Left forelimb (tissue), 1 donor: ENCODE data around the gene CUL4A.

Experiments used
- DNase-seq: peaks from one replicate; pipeline ENCODE4 v3.0.0-alpha.2; 2018; ENCODE audit warnings: low spot score

Gene CUL4A

GRCh38 chr13:113207890-113208420, 1.5 kb upstream of the CUL4A start:
- DNase-seq = peak; percentile 73

DNA sequence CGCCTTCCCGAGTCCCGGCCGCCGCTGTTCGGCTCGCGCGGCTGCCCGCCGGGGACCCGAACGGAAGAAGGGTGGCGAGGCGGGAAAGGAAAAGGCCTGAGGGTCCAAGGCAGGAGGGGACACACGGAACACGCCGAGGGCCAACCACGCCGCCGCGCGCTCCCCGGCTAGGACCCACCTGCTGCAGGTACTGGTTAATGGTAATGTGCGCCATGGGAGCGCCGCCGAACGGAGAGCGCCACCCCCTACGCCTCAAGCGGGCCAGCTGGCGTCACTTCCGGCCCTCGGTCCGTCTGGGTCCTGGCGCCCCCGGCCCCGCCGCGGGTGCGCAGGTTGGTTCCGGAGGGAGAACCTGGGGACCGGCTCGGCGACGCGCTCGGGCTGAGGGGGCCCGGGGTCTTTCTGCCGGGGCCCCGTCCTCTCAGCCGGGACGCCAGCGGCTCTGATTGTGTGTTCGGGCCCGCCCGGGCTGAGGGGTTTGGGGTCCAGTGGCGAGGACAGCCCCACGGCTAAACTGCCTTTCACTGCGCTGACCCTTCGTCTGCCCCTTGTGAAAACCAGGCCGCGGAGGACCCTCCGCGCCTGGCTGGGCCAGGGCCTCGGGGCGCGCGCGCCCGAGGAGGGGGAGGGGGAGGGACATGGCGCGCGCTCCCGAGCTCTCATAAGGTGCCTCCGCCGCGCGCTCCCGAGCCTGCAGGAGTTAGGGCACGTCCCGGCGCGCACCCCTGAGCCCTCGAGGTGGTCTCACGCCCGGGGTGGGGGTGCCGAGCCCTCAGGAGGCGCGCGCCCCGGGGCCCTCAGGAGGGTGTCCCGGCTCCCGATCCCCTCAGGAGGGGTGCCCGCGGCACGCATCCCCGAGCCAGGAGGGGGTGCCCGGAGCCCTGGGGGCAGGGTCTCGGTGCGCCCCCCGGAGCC, 735 bp upstream of the CUL4A start, which contains the start of gene PCID2:
Gene PCID2 (minus strand): TSS at position 249 of the 915 bp plus-strand sequence. CDS start 35 bp downstream, at position 214.
- peak; percentile 95 for DNase-seq

GRCh38 chr13:113209759-113210421, 477 bp downstream of the CUL4A start:
- peak; percentile 71 for DNase-seq

DNA sequence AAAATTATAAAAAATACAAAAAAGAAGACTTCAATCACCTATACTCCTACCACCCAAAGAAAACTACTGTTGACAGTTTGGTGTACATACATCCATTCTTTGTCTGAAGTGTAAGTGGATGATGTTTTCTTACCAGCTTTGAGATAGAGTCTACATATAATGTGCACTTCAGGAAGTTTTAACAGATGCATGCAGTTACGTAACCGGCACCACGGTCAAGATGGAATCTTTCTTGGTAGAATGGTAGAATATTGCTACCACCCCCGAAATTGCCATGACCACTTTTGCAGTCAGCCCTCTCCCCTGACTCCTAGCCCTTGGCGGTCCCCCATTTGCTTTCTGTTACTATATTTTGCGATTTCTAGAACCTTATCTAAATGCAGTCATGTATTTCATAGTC, 1.4 kb downstream of the CUL4A start:
- DNase-seq = no peak

DNA sequence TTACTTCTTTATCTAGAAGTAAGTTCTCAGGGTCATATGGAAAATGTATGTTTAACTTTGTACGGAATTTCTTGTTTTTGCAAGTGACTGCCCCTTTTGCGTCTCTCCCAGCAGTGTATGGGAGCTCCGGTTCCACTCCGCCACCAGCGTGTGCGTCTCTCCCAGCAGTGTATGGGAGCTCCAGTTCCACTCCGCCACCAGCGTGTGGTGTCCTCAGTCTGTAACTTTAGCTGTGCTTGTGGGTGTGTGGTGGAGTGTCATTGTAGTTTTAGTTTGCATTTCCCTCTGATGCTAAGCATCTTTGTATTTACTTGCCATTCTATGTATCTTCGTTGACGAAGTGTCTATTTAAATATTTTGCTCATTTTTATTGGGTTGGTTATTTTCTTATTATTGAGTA, 2.4 kb downstream of the CUL4A start:
- DNase-seq = no peak

GRCh38 chr13:113216254-113217048, 7.0 kb downstream of the CUL4A start:
- no peak for DNase-seq

GRCh38 chr13:113218586-113218985, 9.2 kb downstream of the CUL4A start:
- DNase-seq = no peak

DNA sequence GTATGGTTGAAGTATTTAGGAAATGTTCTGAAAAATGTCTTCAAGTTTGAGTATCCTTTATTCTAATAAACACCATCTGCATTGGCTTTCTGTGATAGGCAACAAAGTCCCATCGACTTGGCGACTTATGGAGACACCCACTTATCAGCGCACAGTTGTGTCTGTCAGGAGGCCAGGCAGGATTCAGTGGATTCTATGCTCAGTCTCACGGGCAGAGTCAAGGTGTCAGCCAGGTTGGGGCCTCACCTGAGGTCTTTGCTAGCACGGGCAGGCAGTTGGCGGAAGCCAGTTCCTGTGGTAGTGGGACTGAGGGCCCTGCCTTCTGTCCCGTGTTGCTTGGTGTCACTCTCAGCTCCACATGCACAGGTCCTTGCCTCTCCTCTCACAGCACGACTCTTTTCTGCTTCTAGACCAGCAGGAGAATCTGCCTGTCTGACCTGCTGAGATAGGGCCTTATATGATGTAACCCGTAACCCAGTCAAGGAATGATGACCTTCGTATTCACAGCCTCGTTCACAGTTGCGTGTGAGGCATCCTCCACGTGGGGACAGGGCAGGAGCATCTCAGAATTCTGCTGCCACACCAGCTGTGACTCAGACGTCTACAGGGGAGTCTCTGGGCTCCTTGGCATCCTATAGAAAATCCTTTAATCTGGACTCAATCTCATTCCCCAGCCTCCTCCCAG, 10.0 kb downstream of the CUL4A start:
- no peak for DNase-seq

- DNase-seq = no peak
These were observed 10.8 kb downstream of the CUL4A start for GRCh38 chr13:113220141-113220598.

- no peak for DNase-seq
These were observed 11.5 kb downstream of the CUL4A start for GRCh38 chr13:113220877-113221276.

GRCh38 chr13:113223070-113223469, 13.7 kb downstream of the CUL4A start:
- no peak for DNase-seq

GRCh38 chr13:113224486-113224885, 15.1 kb downstream of the CUL4A start:
- no peak for DNase-seq

- DNase-seq = no peak
These were observed 16.1 kb downstream of the CUL4A start for GRCh38 chr13:113225515-113225914.

GRCh38 chr13:113226873-113227450, 17.5 kb downstream of the CUL4A start:
- DNase-seq = no peak

DNA sequence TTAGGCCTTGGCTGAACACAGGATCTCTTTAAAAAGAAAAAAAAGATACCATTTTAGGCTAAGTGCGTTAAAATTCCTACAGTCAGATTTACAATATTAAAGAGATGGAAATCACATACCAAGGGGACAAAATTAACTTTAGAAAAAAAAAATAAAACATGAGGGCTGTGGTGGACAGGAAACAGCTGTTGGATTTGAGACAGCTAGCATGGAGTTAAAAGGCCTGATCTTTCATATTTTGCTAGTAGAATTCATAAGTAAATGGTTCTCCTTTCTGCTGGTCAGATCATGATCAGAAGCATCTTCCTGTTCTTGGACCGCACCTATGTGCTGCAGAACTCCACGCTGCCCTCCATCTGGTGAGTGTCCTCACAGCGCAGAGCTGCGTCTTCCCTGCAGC, 19.7 kb downstream of the CUL4A start:
- DNase-seq = no peak

- no peak for DNase-seq
These were observed 20.4 kb downstream of the CUL4A start for GRCh38 chr13:113229791-113230190.

DNA sequence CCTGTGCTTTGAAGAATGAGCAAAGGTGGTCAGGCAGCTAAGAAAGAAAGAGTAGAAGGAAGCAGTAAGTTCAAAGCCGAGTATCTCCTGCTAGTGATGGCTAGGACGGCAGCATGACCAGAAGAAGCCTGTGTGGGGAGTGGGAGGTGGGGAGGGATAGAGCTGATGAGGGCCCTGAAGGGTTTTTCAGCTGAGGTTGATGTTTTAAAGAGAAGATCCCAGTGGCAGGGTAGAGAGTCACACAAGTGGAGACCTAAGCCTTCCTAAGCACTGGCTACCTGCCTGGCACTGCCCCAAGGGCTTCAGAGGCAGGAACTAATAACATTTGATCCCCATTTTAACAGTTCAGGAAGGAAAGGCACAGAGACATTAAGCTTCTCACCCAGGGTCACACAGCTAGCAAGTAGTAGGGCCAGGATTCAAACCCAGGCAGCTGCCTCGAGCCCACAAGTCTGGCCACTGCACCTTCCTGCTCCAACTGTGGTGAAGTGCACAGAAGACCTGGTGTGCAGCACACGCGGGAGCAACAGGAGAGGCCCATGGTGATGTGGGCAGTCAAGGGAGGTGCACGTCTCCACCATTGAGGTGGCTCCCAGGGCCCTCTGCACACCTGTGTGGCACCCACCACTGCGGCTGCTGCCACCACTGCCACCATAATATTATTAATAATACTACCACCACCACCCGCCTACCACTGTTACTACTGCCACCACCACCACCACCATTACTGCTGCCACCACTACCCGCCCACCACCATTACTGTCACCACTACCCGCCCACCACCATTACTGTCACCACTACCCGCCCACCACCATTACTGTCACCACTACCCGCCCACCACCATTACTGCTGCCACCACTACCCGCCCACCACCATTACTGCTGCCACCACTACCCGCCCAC, 22.1 kb downstream of the CUL4A start:
- no peak for DNase-seq

DNA sequence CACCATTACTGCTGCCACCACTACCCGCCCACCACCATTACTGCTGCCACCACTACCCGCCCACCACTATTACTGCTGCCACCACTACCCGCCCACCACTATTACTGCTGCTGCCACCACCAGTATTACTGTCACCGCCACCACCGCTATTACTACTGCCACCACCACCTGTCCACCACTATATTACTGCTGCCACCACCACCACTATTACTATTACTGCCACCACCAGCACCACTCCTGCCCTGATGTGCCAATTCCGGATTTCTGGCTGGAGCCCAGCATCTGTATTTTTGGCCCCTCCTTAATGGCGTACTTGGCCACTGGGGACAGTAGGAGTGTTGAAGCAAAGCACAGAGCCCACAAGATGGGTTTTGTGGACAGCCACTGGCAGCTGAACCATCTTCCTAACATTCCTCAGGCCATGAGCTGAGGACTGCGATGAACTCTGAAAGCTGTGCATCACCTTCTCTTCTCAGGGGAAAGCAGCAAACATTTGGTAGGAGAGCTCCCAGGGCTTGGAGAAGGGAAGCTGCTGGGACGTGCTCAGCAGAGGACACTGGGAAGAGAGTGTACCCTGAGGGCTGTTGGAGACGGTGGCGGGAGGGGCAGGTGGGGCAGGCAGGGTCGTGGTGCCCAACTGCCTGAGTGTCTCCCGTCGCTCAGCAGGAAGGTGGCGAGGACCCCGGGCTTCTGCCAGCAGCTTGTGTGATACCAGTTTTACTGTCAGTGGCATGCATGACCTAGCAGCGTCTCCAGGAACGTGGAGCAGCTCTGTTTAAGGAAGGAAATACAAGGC, 23.0 kb downstream of the CUL4A start:
- no peak for DNase-seq

GRCh38 chr13:113233101-113233500, 23.7 kb downstream of the CUL4A start:
- no peak for DNase-seq
